ENCODE data around the gene PLEKHG2.

PLEKHG2 gene

GRCh38 chr19:39463403-39463802 lies 50.9 kb downstream of the PLEKHG2 start:
- DNase-seq, result no peak

GRCh38 chr19:39465956-39466747 lies 53.7 kb downstream of the PLEKHG2 start:
- no peak for DNase-seq

- DNase-seq, result no peak
These were observed 55.5 kb downstream of the PLEKHG2 start for GRCh38 chr19:39467941-39468340.

- no peak for DNase-seq
These were observed 56.6 kb downstream of the PLEKHG2 start for GRCh38 chr19:39469036-39469435.

GRCh38 chr19:39469567-39469966 lies 57.1 kb downstream of the PLEKHG2 start:
- DNase-seq, result no peak

GRCh38 chr19:39470724-39471339 lies 58.4 kb downstream of the PLEKHG2 start:
- no peak for DNase-seq

GRCh38 chr19:39471756-39472536 lies 59.5 kb downstream of the PLEKHG2 start:
- DNase-seq, result no peak

GRCh38 chr19:39472746-39473442 lies 60.4 kb downstream of the PLEKHG2 start:
- no peak for DNase-seq

GRCh38 chr19:39473443-39473960 lies 61.0 kb downstream of the PLEKHG2 start:
- DNase-seq, result no peak

- DNase-seq, result peak; percentile 75
These were observed 61.7 kb downstream of the PLEKHG2 start for GRCh38 chr19:39474139-39474620.

- DNase-seq, result no peak
These were observed 63.3 kb downstream of the PLEKHG2 start for GRCh38 chr19:39475748-39476147.
